ENCODE measurements around the gene PINLYP.
A peak's percentile ranks its signal among the peaks of the same experiment; 100 is the strongest.
"Not testable (repeated sequence)": the region's sequence is repeated elsewhere in the genome, so short reads cannot be mapped to it uniquely, and the experiment has no call there.

PINLYP gene

DNA sequence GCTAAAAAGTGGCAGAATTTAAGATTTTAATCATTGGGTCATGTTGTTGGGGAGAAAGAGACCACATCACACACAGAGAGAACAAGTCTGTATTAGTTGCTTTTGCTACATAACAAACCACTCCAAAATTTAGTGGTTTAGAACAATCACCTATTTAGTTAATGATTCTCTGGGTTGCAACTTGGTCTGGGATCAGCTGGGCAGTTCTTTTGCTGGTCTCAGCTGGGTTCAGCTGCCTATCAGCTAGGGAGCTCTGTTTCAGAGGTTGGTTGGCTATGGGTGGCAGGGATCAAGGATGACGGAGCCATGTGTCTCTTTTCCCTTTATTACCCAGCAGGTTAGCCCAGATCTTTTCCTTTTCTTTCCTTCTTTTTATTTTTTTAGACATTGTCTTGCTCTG is 8.9 kb downstream of the PINLYP start:
- DNase-seq = no peak

DNA sequence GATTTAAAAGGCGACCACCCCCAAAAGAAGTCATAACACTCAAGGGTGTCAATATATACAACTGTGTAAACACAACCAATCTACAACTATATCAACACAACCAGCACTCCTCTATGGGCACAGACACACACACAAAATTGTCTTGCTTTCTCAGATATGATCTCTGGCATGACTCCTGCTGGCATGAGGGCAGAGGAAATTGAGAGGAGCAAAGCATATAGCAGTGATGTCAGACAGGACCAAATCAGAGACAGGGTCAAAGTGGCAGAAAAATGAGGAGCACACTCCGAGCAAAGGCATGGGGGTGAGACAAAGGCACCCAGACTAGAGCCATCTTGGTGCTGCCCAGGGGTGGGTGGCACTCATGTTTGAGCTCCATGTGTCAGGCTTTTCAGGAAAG is 10.7 kb downstream of the PINLYP start:
- DNase-seq = no peak

DNA sequence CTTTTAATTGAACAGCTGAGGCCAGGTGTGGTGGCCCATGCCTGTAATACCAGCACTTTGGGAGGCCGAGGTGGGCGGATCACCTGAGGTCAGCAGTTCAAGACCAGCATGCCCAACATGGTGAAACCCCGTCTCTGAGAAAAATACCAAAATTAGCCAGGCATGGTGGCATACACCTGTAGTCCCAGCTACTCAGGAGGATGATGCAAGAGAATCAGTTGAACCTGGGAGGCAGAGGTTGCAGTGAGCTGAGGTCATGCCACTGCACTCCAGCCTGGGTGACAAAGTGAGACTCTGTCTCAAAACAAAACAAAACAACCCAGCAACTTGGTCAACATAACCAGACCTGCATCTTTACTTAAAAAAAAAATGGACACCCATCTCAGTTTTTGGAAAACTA is 11.4 kb downstream of the PINLYP start:
- DNase-seq = not testable (repeated sequence)

DNA sequence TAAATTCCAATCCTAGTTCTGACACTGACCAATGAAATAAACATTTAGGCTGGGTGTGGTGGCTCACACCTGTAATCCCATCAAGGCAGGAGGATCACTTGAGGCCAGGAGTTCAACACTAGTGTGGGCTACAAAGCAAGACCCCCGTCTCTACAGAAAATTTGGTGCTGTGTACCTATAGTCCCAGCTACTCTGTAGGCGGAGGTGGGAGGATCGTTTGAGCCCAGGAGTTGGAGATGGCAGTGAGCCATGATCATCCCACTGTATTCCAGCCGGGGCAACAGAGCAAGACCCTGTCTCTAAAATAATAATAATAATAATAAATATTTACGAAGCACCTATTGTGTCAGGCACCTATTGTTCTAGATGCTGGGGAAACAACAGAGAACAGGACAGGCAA is 13.7 kb downstream of the PINLYP start:
- DNase-seq = no peak

DNA sequence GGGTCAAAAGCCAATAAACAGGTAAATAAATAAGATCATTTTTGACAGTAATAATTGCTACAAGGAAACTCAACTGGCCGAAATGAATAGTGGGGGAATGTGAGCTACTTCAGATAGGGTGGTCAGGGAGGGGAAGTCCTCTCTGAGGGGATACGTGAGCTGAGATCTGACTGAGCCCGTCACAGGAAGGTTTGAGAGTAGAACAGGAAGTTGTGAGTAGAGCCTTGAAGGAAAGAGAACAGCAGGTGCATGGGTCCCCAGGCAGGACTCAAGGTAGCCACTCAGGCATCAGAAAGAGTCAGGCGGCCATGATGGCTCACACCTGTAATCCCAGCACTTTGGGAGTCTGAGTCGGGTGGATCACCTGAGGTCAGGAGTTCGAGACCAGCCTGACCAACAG is 14.1 kb downstream of the PINLYP start:
- no peak for DNase-seq

DNA sequence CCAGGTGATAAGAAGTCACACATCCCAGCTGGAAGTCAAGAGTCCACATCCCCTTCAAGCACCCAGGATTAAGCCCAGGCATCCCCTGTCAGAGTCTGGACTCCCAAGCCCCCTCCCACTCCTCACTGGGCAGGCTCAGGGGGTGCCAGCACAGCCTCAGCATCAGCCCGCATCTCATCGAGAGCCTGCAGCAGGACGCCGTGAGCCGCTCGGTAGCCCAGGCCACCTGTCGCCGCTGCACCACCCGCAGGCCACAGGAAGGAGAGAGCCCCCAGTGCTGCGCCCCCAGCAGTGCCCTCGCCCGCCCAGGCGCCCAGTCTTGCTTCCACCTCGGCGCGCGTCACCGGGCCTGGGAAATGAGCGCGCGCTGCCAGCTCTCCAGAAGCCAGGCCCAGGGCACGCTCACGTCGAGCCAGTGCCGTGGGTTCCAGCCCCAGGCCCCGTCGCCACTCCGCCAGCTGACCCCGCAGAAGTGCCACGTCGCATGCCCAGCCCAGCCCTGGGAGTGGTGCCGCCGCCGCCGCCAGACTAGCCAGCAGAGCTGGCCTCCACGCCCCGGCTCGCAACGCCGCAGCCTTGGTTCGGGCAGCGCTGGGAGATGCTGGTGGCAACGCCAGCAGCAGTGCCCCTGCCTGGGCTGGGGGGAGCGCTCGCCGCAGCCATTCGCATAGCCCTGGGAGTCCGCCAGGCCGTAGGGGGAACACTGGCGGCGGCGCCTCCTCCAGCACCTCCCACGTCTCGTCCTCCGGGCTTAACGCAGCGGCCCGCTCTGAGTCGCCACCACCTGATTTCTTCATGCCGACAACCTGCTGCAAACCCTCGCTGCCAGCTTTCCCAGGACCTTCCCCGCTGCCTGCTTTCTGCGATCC is 16.5 kb downstream of the PINLYP start:
- no peak for DNase-seq

DNA sequence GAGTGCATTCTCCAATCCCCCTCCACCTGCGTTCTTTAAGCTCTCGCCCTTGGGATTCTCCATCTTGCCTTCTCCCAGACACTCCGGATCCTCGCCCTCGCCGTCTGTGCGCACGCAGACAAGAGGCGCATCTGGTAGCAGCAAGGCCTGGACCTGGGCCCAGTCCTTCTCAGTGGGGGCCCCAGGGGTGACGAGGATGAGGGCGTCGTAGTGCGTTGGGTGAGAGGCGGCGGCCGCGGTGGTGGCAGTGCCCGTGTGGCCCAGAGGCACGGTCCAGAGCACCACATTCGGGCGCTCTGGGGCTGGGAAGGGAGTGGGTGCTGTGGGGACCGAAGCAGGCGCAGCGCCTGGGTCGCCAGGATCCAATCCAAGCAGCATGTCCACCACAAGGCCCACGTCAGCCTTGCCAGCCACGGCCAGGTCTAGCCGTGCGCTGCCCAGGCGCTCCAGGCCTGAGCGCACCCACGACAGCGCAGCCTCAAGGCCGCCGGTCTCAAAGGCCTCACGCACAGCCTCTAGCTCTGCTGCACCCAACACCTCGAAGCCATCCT is 17.3 kb downstream of the PINLYP start:
- DNase-seq = no peak

DNA sequence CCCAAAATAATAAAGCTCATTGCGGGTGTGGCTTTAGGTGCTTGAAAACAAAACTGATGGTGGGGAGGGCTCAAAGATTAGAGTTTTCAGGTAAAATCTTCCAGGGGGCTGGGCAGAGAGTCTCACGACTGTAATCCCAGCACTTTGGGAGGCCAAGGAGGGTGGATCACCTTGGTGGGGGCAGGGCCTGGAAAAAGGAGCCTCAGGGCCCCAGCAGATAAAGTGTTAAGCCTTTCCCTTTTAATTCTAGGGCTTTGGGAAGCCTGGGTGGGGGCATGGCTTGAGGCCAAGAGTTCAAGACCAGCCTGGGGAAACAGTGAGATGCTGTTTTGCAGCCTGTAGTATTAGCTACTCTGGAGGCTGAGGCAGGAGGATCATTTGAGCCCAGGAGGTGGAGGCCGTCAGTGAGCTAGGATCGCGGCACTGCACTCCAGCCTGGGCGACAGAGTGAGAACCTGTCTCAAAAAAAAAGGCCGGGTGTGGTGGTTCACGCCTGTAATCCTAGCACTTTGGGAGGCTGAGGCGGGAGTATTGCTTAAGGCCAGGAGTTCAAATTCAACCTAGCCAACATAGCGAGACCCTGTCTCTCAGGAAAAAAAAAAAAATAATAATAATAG is 18.6 kb downstream of the PINLYP start:
- DNase-seq = no peak

DNA sequence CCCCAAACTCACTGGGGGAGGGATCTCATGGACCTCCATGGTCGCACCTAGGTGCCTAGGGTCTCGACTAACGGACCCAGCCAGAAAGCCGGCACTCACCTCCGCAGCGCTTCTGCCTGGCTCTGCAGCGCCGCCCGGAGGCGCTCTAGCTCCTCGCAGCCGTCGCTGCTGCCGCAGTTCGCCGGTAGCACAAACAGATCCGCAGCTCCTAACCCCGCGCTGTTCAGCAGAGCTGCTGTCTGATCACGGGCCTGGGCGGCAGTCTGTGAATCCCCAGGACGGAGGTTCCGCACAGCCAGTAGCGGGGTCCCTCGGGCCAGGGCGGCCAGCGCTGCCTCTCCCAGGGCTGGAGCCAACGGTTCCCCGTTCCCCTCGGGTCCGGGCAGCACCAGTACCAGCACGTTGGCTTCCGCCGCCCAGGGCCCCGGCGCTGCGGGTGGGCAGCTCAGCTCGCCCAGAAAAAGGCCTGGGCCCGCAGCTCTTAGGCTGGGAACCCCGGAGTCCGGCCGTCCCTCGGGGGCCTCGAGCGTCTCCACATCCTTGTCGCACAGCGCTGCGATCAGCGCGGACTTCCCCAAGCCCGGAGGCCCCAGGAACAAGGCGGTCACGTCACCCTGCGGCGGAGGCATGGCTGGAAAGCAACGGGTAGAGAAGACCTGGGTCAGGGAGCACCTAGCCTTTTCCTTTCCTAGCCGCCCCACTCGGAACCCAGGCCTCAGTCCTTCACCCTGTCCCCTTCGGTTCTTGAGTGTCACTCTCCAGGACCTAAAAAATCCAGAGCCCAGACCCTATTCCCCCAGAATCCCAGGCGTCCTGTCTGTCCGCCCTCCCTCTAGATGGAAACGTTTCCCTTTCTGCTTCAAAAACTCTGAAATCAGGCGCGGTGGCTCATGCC is 19.4 kb downstream of the PINLYP start:
- DNase-seq = peak; percentile 54

DNA sequence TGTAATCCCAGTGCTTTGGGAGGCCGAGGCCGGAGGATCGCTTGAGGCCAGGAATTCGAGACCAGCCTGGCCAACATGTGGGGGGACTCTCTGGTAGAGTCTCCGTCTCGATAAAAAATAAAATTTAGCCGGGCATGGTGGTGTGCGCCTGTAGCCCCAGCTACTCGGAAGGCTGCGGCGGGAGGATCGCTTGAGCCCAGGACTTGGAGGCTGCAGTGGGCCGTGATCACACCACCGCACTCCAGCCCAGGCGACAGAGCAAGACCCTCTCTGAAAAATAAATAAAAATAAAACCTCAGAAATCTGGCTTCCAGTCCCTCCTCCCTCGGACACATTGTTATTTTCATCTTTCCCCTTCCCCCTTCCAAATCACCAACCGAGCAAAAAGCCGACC is 20.0 kb downstream of the PINLYP start:
- no peak for DNase-seq

DNA sequence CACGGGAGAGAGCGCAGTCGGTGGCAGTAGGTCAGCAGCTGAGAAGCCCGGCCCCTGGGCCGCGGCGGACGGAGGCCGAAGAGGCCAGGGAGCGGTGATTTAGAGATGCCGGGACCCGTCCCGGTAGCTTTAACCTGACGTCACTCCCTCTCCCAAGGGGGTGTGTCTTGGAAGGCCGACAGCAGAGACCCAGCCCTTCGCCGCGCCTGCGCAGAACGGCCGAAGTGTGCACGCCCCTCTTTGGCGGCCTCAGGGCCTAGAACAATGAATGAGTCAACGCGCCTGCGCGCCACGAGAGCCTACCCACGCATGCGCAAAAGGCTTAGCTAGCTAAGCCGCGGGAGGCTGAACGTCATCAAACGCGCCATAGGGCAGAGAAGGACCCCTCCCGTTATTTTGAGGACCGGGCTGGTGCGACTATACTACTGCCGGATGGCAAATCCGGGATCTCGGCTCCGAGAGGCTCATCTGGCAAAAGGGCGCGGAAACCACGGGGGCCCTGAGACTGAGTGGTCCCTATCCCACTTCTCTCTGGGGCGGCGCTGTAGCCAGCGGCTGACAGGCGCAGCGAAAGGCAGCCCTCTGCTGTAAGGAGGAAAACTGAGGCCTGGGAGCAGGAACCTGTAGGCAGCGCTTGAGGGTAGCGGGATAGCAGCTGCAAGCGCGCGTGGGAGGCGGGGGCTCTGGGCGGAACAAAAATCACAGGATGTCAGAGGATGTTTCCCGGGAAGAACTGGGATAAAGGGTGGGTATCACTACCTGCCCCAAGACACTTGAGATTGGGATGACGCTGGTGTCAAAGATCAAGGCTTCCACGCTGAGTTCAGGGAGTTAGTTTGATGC is 20.6 kb downstream of the PINLYP start, which contains the start of the genes IRGQ and ZNF576:
IRGQ (minus strand) TSS at position 136 of the 843 bp plus-strand sequence. CDS start 796 bp downstream, outside the sequence.
ZNF576 (plus strand) TSS at position 597 of the 843 bp plus-strand sequence. CDS start 514 bp downstream, outside the sequence.
- DNase-seq = peak; percentile 99

DNA sequence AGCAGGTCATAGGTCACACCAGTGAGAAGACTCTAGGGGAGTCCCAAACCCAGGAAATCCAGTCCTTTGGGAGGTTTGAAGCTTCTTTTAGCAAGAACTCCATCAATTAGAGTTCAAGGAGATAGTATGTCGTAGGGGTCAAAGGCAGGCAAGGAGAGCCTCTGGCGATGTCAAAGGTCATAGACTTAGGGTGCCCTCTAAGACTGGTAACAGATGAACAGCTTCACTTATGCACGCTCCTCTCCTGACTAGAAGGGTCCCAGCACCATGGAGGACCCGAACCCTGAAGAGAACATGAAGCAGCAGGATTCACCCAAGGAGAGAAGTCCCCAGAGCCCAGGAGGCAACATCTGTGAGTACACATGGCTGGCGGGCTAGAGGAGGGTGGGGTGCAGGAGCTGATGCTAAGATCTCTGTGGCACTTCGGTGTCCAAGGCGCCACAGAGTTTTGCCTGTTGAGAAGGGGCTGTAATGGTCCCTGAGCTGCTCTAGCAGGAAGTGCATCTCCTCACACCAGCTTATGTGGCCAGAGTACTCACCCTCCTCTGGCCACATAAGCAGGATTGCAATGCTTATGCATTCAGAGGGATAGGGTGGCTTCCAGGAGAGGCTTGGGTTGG is 21.4 kb downstream of the PINLYP start:
- DNase-seq = no peak

DNA sequence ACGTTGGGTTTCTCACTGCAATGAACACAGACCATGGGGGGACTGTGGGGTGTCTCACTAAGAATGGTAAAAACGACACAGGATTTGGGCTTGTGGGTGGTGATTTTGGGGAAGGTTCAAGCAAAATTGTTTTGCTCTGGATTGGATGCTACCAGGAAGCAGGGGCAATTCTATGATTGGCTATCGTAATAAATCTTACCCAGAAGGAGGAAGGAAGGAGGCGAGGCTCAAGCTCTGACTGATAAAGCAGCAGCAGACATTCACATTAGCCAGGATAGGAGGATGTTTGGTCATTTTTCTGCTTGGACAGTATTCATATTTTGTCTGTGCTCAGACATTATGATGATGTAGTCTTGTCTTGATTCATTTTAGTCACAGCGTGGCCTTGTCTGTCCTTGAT is 22.3 kb downstream of the PINLYP start:
- DNase-seq = no peak

DNA sequence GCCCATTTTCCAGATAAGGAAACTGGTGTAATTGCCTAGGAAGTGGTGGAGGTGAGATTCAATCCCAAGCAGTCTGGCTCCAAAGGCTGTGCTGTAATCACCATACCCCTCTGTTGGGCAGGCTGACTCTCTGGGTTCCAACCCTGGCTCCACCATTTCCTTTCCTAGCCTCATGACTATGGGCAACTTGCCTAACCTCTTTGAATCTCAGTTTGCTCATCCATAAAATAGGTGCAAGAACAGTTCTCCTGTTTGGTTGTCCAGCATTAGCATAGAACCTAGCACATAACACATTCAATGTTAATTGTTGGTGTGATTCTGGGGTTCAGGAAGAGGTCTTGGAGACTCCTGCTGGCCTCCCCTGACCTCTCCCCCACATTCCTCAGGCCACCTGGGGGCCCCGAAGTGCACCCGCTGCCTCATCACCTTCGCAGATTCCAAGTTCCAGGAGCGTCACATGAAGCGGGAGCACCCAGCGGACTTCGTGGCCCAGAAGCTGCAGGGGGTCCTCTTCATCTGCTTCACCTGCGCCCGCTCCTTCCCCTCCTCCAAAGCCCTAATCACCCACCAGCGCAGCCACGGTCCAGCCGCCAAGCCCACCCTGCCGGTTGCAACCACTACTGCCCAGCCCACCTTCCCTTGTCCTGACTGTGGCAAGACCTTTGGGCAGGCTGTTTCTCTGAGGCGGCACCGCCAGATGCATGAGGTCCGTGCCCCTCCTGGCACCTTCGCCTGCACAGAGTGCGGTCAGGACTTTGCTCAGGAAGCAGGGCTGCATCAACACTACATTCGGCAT is 23.0 kb downstream of the PINLYP start:
- DNase-seq = no peak

DNA sequence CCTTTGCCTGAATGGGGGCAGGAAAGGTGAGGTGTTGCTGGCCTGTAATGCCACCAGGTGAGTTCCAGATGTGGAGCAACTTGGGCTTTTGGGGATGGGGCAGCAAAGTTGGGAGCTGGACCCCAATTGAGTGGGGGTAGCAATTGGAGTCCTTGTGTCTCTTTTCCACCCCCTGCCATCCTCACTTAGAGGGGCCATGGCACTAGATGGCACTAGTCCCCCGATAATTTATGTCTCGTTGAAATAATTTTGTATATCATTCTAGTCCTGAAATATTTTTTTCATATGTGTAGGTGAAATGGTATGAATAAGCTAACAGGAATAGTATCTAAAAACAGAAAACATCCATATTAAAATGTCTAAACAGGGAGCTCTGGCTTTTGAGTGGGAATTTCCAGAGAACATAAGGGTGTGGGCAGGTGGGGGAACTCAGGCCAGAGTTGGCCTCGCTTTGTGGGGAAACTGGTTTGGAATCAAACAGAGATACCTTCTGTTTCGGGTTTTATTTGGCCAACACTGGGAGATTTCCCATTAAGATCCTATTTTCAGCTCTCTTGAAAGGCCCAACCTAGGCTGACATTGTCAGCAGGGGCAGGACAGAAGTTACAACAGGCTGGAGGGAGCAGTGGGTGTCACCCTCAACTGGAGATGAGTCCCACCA is 24.2 kb downstream of the PINLYP start:
- DNase-seq = no peak

DNA sequence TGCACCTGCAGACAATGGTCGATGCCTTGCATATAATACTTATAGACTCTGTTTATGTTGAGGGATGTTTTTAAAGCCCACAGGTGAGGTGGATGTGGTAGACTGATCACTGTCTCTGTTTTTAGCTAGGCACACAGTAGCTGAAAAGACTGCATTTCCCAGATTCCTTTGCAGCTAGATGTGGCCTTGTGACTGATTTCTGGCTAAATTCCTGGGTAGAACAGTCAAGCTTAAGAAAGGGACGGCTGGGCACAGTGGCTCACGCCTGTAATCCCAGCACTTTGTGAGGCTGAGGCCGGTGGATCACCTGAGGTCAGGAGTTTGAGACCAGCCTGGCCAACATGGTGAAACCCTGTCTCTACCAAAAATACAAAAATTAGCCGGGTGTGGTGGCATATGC is 24.7 kb downstream of the PINLYP start:
- DNase-seq = not testable (repeated sequence)

DNA sequence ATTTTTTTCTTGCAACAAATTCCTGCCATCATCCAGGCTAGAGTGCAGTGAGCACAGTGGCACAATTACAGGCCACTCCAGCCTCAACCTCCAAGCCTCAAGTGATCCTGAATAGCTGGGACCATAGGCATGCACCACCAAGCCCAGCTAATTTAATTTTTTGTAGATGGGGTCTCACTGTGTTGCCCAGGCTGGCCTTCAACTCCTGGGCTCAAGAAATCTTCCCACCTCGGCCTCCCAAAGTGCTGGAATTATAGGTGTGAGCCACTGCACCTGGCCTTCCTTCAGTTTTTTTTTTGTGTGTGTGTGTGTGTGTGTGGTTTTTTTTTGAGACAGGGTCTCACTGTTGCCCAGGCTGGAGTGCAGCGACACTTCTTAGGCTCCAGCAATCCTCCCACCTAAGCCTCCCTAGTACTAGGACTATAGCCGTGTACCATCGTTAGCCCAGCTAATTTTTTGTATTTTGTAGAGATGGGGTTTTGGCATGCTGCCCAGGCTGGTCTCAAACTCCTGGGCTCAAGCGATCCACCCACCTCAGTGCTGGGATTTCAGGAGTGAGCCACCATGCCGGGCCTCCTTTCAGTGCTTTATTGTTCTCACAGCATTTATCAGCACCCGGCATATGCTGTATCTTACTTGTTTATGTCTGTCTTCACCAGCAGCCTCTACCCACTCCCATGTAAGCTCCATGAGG is 30.4 kb downstream of the PINLYP start:
- no peak for DNase-seq

DNA sequence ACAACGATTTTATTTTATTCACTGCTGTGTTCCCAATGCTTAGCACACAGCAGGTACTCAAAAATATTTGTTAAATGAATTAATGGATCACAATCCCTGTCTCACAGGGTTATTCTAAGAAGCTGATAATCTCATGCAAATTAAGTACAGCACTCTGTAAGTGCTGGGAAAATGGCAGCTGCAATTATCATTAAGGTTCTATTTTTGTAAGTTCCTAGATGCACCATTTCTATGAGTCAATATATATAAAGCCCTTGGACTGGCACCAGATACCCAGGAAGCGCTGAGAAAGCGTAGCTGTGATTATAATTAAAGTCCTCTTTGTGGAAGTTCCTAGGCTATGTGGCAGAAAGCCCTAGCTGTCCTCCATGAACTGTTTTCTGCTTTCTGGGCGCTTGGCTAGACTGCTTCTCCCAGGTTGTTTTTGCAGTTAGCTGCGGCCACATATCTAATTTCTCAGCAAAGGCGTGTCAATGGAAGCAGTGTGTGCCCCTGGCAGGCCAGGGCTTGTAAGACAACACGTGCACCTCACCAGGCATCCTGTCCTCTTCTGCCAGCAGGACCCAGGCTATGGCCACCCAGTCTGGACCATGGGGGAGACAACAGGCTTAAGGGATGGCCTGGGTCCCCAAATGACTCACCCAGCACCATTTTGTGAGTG is 31.1 kb downstream of the PINLYP start:
- no peak for DNase-seq
